Lung (tissue), 12 donors: ENCODE measurements around the gene FAM124A. TPM values are rescaled to one million over a fixed set of nuclear protein-coding genes. Genes with fewer than 3 reads are reported as not detected.

ENCODE experiments used
- ATAC-seq: fragments of 200-7000 bp; cut with Tn5 transposase; one replicate; pipeline ENCODE4 v1.9.1; 2020; ENCODE audit warnings: moderate number of reproducible peaks; ENCODE audit not compliant: insufficient read depth, low FRiP score
- DNase-seq, 3 donors: peaks; one replicate each; pipeline ENCODE4 v3.0.0-alpha.2; 2013 to 2017
- H3K27ac ChIP-seq, 2 donors: one replicate each; pipeline ENCODE4 v1.5.1; 2013; ENCODE audit warnings: mild to moderate bottlenecking in 2 of 2, moderate library complexity in 2 of 2, control low read depth in 1 of 2, inconsistent platforms in 1 of 2, low read depth in 1 of 2, low read length in 1 of 2
- H3K27me3 ChIP-seq, 3 donors: one replicate each; pipeline ENCODE4 v1.5.1; 2013; ENCODE audit warnings: low read length in 2 of 3; ENCODE audit not compliant: control insufficient read depth in 3 of 3, insufficient read depth in 3 of 3
- H3K36me3 ChIP-seq, 4 donors: one replicate each; pipeline ENCODE4 v1.5.1; 2013; ENCODE audit warnings: low read length in 4 of 4, mild to moderate bottlenecking in 1 of 4, moderate library complexity in 1 of 4; ENCODE audit not compliant: control insufficient read depth in 4 of 4, insufficient read depth in 4 of 4
- H3K4me1 ChIP-seq, 5 donors: one replicate each; pipeline ENCODE4 v1.5.1; 2013; ENCODE audit warnings: low read length in 5 of 5, mild to moderate bottlenecking in 2 of 5, moderate library complexity in 1 of 5; ENCODE audit not compliant: control insufficient read depth in 5 of 5, insufficient read depth in 5 of 5
- H3K4me3 ChIP-seq: one replicate; pipeline ENCODE4 v1.5.1; 2013; ENCODE audit warnings: mild to moderate bottlenecking, control low read depth, moderate library complexity
- H3K9ac ChIP-seq, 2 donors: one replicate each; pipeline ENCODE4 v1.5.1; 2013; ENCODE audit warnings: low read length in 2 of 2, control low read depth in 1 of 2; ENCODE audit not compliant: insufficient read depth in 1 of 2
- H3K9me3 ChIP-seq, 4 donors: one replicate each; pipeline ENCODE4 v1.5.1; 2013; ENCODE audit warnings: low read length in 3 of 4, mild to moderate bottlenecking in 1 of 4, moderate library complexity in 1 of 4; ENCODE audit not compliant: control insufficient read depth in 4 of 4, insufficient read depth in 3 of 4
- WGBS, 2 donors: extraction: QIAGEN DNeasy Blood & Tissue Kit; methylation state at CpG; one replicate each; pipeline ENCODE4 v1.1.7; 2013; 5-methylcytosine and 5-hydroxymethylcytosine counted together
- polyA plus RNA-seq, 2 donors: library from polyadenylated mRNA; stranded (reverse); fragments of 200-250 nt; gene quantifications; one replicate each; pipeline ENCODE4 v1.2.1, GENCODE V29; 2013
- total RNA-seq, 2 donors: library from RNA; depleted of rRNA in 1 of 2; stranded (reverse); fragments of >200 nt in 1 of 2; gene quantifications; one replicate each; pipeline ENCODE4 v1.2.1, GENCODE V29; 2014 to 2021
- TF ChIP-seq, protein P1 (sequence below): IDR thresholded peaks from 2 replicates; pipeline ENCODE4 v1.5.1; 2012; ENCODE audit warnings: mild to moderate bottlenecking; ENCODE audit errors: control extremely low read depth, extremely low read depth
- donor health status: control.
- donor health status: control.
- donor health status: Bipolar disorder and iron deficiency.
- donor health status: healthy.
- donor health status: DM: yes; HTN: yes; CAD: no.

The FAM124A gene
- total and polyA plus RNA-seq, 4 donors = 0.87 to 2.9 (median 1.7) TPM

- no peak overlapping the region for H3K27ac ChIP-seq
- H3K27me3 ChIP-seq = no peaks in the 10 kb centered on the region
- no peak overlapping the region for H3K9ac ChIP-seq
- no peaks in the 10 kb centered on the region for H3K36me3 ChIP-seq
- H3K4me3 ChIP-seq = no peak overlapping the region
- 88 to 96% methylated on average over 2 of the region's 2 CpGs for WGBS, 2 donors
- ATAC-seq = no peak
- H3K4me1 ChIP-seq = peaks cover 4 to 61% (median 14%) of the 10 kb centered on the region in 5 donors
- TF ChIP-seq, protein P1, sequence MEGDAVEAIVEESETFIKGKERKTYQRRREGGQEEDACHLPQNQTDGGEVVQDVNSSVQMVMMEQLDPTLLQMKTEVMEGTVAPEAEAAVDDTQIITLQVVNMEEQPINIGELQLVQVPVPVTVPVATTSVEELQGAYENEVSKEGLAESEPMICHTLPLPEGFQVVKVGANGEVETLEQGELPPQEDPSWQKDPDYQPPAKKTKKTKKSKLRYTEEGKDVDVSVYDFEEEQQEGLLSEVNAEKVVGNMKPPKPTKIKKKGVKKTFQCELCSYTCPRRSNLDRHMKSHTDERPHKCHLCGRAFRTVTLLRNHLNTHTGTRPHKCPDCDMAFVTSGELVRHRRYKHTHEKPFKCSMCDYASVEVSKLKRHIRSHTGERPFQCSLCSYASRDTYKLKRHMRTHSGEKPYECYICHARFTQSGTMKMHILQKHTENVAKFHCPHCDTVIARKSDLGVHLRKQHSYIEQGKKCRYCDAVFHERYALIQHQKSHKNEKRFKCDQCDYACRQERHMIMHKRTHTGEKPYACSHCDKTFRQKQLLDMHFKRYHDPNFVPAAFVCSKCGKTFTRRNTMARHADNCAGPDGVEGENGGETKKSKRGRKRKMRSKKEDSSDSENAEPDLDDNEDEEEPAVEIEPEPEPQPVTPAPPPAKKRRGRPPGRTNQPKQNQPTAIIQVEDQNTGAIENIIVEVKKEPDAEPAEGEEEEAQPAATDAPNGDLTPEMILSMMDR = no peak
- peaks cover 0 to 3% (median 0%) of the 10 kb centered on the region in 4 donors for H3K9me3 ChIP-seq
- no peak for DNase-seq
Observed at GRCh38 chr13:51237887-51238286, 15.7 kb downstream of the FAM124A start.

GRCh38 chr13:51240178-51240577 lies 18.0 kb downstream of the FAM124A start:
- Histone ChIP-seq H3K4me1 (peaks cover 4 to 63% (median 14%) of the 10 kb centered on the region in 5 donors), H3K9ac (no peak overlapping the region), H3K27me3 (no peaks in the 10 kb centered on the region), H3K36me3 (no peaks in the 10 kb centered on the region), H3K27ac (no peak overlapping the region), H3K4me3 (no peak overlapping the region), H3K9me3 (peaks cover 0 to 2% (median 0%) of the 10 kb centered on the region in 4 donors)
- DNase-seq (peak in 1 of 3 donors; percentile 42), ATAC-seq (no peak)
- TF ChIP-seq, protein P1 = no peak
- 43 to 68% methylated on average over 5 of the region's 5 CpGs for WGBS, 2 donors

GRCh38 chr13:51240958-51241357 lies 18.8 kb downstream of the FAM124A start:
- Histone ChIP-seq H3K27ac (no peak overlapping the region), H3K9ac (no peak overlapping the region), H3K27me3 (no peaks in the 10 kb centered on the region), H3K4me1 (peaks cover 2 to 56% (median 13%) of the 10 kb centered on the region in 5 donors), H3K4me3 (no peak overlapping the region), H3K36me3 (no peaks in the 10 kb centered on the region), H3K9me3 (peaks cover 0 to 2% (median 0%) of the 10 kb centered on the region in 4 donors)
- 90 to 93% methylated on average over 3 of the region's 3 CpGs for WGBS, 2 donors
- ATAC-seq (no peak), DNase-seq (peak in 1 of 3 donors; percentile 68)
- TF ChIP-seq, protein P1 = no peak

DNA sequence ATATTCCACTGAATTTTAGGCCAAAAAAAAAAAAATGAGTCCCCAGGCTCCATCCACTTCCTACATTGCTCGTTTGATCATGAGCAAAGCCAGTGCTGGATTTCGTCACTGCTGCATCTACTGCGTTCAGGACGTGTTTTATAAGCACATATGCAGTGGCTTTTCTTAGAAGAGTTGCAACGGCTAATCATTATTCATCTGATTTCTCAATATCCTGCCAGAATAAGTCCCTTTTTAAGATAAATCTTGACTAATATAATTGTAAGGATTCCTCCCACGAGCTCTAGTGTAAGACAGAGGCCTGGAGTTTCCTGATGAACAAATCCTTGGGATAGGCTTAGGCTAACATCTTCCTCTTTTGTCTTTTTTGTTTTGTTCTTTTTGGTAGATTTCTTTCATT lies 19.5 kb downstream of the FAM124A start:
- Histone ChIP-seq H3K4me3 (no peak overlapping the region), H3K4me1 (peaks cover 2 to 58% (median 13%) of the 10 kb centered on the region in 5 donors), H3K9me3 (peaks cover 0 to 2% (median 0%) of the 10 kb centered on the region in 4 donors), H3K36me3 (no peaks in the 10 kb centered on the region), H3K27me3 (no peaks in the 10 kb centered on the region), H3K27ac (no peak overlapping the region), H3K9ac (no peak overlapping the region)
- ATAC-seq = no peak
- peak; percentile 57 to 92 (median 78) for DNase-seq
- TF ChIP-seq, protein P1 = no peak
- WGBS, 2 donors = 28 to 54% methylated on average over 6 of the region's 6 CpGs
